IMR-90 (cell line): ENCODE data around the gene AGAP2. TPM values are rescaled to one million over a fixed set of nuclear protein-coding genes. Genes with fewer than 3 reads are reported as not detected.

ENCODE experiments used
- ATAC-seq: fragments of 200-7000 bp; cut with Tn5 transposase; 2 replicates; pipeline ENCODE4 v1.9.1; 2020; ENCODE audit warnings: low read depth, mild to moderate bottlenecking, moderate library complexity
- BruUV-seq: library from RNA; stranded (reverse); fragments of 400-500 nt; replicated peaks from 2 replicates; lab custom pipeline; 2021; lab: Mats Ljungman, UMichigan
- CTCF ChIA-PET: fragments of 300-600 bp; formaldehyde crosslinking; extraction: SDS; loops from one replicate; lab custom pipeline; 2021; ENCODE audit warnings: antibody characterized with exemption; lab: Yijun Ruan, JAX
- POLR2A ChIA-PET: fragments of 300-600 bp; sonication (Branson Sonifier 250); formaldehyde crosslinking; loops from one replicate; lab custom pipeline; 2022; ENCODE audit warnings: antibody characterized with exemption; ENCODE audit not compliant: unreplicated experiment; lab: Charles Lee
- DNase-seq: peaks from one replicate; pipeline ENCODE4 v3.0.0; 2013
- H2AFZ ChIP-seq: replicated peaks from 2 replicates; pipeline ENCODE3; 2013; ENCODE audit warnings: low read length, mild to moderate bottlenecking; ENCODE audit not compliant: poor library complexity
- H2AK5ac ChIP-seq: 2 replicates; pipeline ENCODE4 v1.6.1; 2013; ENCODE audit warnings: low read depth, low read length, inconsistent platforms
- H2AK9ac ChIP-seq: replicated peaks from 2 replicates; pipeline ENCODE3; 2013; ENCODE audit warnings: mild to moderate bottlenecking, low read depth, low read length, moderate library complexity; ENCODE audit not compliant: poor library complexity
- H2BK120ac ChIP-seq: 2 replicates; pipeline ENCODE4 v1.6.1; 2013; ENCODE audit warnings: low read depth, low read length, inconsistent platforms
- H2BK15ac ChIP-seq: 3 replicates; pipeline ENCODE4 v1.6.1; 2013; ENCODE audit warnings: low read depth, low read length, inconsistent platforms
- H2BK20ac ChIP-seq: 2 replicates; pipeline ENCODE4 v1.6.1; 2013; ENCODE audit warnings: low read depth, mild to moderate bottlenecking, inconsistent platforms, low read length, moderate library complexity
- H2BK5ac ChIP-seq: 2 replicates; pipeline ENCODE4 v1.6.1; 2013; ENCODE audit warnings: mild to moderate bottlenecking, low read depth, low read length, inconsistent platforms; ENCODE audit not compliant: poor library complexity, severe bottlenecking
- H3K14ac ChIP-seq: replicated peaks from 2 replicates; pipeline ENCODE4 v1.6.1; 2013; ENCODE audit warnings: low read depth, low read length, inconsistent platforms
- H3K18ac ChIP-seq: 2 replicates; pipeline ENCODE4 v1.6.1; 2013; ENCODE audit warnings: low read depth, low read length, control low read depth
- H3K23ac ChIP-seq: 2 replicates; pipeline ENCODE4 v1.6.1; 2013; ENCODE audit warnings: low read depth, low read length, inconsistent platforms
- H3K27ac ChIP-seq: 2 replicates; pipeline ENCODE4 v1.5.1; 2013; ENCODE audit warnings: mild to moderate bottlenecking, control low read depth, low read length; ENCODE audit not compliant: insufficient read depth
- H3K27me3 ChIP-seq: 2 replicates; pipeline ENCODE4 v1.6.1; 2013; ENCODE audit warnings: low read length; ENCODE audit not compliant: control insufficient read depth, insufficient read depth
- H3K36me3 ChIP-seq: 2 replicates; pipeline ENCODE4 v1.6.1; 2013; ENCODE audit warnings: low read length, mixed read lengths; ENCODE audit not compliant: control insufficient read depth, insufficient read depth
- H3K4ac ChIP-seq: 2 replicates; pipeline ENCODE4 v1.6.1; 2013; ENCODE audit warnings: low read depth, low read length, inconsistent platforms
- H3K4me1 ChIP-seq: 2 replicates; pipeline ENCODE4 v1.6.1; 2013; ENCODE audit warnings: low read length, mixed read lengths; ENCODE audit not compliant: control insufficient read depth, insufficient read depth
- H3K4me2 ChIP-seq: 2 replicates; pipeline ENCODE4 v1.6.1; 2013; ENCODE audit warnings: low read depth, mild to moderate bottlenecking, control low read depth, low read length, moderate library complexity
- H3K4me3 ChIP-seq: 2 replicates; pipeline ENCODE4 v1.5.1; 2013; ENCODE audit warnings: low read depth, mild to moderate bottlenecking, control low read depth, low read length, moderate library complexity; ENCODE audit not compliant: insufficient read depth
- H3K56ac ChIP-seq: 2 replicates; pipeline ENCODE4 v1.6.1; 2013; ENCODE audit warnings: low read length, inconsistent platforms; ENCODE audit not compliant: insufficient read depth; ENCODE audit errors: extremely low read depth
- H3K79me1 ChIP-seq, 2 experiments: 2 replicates each; pipeline ENCODE4 v1.6.1; 2013; ENCODE audit warnings: low read length in 2 of 2, inconsistent platforms in 1 of 2, low read depth in 1 of 2
- H3K9ac ChIP-seq: 2 replicates; pipeline ENCODE4 v1.6.1; 2013; ENCODE audit warnings: low read depth, low read length, control low read depth
- H3K9me1 ChIP-seq: 2 replicates; pipeline ENCODE4 v1.6.1; 2013; ENCODE audit warnings: low read length, inconsistent platforms; ENCODE audit not compliant: insufficient read depth
- H3K9me3 ChIP-seq: 2 replicates; pipeline ENCODE4 v1.6.1; 2013; ENCODE audit warnings: low read length; ENCODE audit not compliant: control insufficient read depth, insufficient read depth
- H4K20me1 ChIP-seq: 2 replicates; pipeline ENCODE4 v1.6.1; 2013; ENCODE audit warnings: low read length, inconsistent platforms; ENCODE audit not compliant: insufficient read depth
- H4K5ac ChIP-seq: 2 replicates; pipeline ENCODE4 v1.6.1; 2013; ENCODE audit warnings: mild to moderate bottlenecking, low read depth, low read length, control low read depth
- H4K8ac ChIP-seq, 2 experiments: 2 replicates each; pipeline ENCODE4 v1.6.1; 2013; ENCODE audit warnings: low read depth in 2 of 2, low read length in 2 of 2, control low read depth in 1 of 2, inconsistent platforms in 1 of 2
- H4K91ac ChIP-seq: 2 replicates; pipeline ENCODE4 v1.6.1; 2013; ENCODE audit warnings: low read depth, low read length, inconsistent platforms; ENCODE audit not compliant: insufficient read depth
- BHLHE40 ChIP-seq: fragments of 150-350 bp; IDR thresholded peaks from 2 replicates; pipeline ENCODE4 v1.6.1; 2016; ENCODE audit warnings: mild to moderate bottlenecking, low read depth, low read length
- CEBPB ChIP-seq: IDR thresholded peaks from 2 replicates; pipeline ENCODE4 v1.6.1; 2012; ENCODE audit warnings: low read depth, low read length, improper control_type of control experiment
- CHD1 ChIP-seq: IDR thresholded peaks from 2 replicates; pipeline ENCODE4 v1.6.1; 2012; ENCODE audit warnings: low read depth, low read length, improper control_type of control experiment
- FOS ChIP-seq: fragments of 150-350 bp; IDR thresholded peaks from 2 replicates; pipeline ENCODE4 v1.6.1; 2016; ENCODE audit warnings: low read depth, low read length
- MAFK ChIP-seq: IDR thresholded peaks from 2 replicates; pipeline ENCODE4 v1.6.1; 2012; ENCODE audit warnings: low read depth, low read length, improper control_type of control experiment
- MXI1 ChIP-seq: IDR thresholded peaks from 2 replicates; pipeline ENCODE4 v1.6.1; 2012; ENCODE audit warnings: low read depth, mild to moderate bottlenecking, low read length, moderate library complexity, borderline replicate concordance
- POLR2A ChIP-seq: IDR thresholded peaks from 2 replicates; pipeline ENCODE4 v1.6.1; 2012; ENCODE audit warnings: mild to moderate bottlenecking, low read depth, low read length
- RAD21 ChIP-seq: IDR thresholded peaks from 2 replicates; pipeline ENCODE4 v1.6.1; 2012; ENCODE audit warnings: low read length, improper control_type of control experiment
- RCOR1 ChIP-seq: IDR thresholded peaks from 2 replicates; pipeline ENCODE4 v1.6.1; 2012; ENCODE audit warnings: mild to moderate bottlenecking, low read length, improper control_type of control experiment; ENCODE audit not compliant: insufficient replicate concordance
- RFX5 ChIP-seq: IDR thresholded peaks from 2 replicates; pipeline ENCODE4 v1.8.0; 2012; ENCODE audit warnings: low read depth, mild to moderate bottlenecking, low read length, moderate library complexity
- SMC3 ChIP-seq: fragments of 150-350 bp; IDR thresholded peaks from 2 replicates; pipeline ENCODE4 v1.6.1; 2016; ENCODE audit warnings: low read depth, mild to moderate bottlenecking, antibody characterized with exemption, low read length, moderate library complexity
- WGBS, 2 experiments: methylation state at CpG; one replicate each; pipeline versions ENCODE4 v1.1.5 to v1.1.7; 2013; ENCODE audit warnings: missing lambda C conversion rate in 2 of 2; ENCODE audit not compliant: insufficient read length in 1 of 2; ENCODE audit errors: extremely low coverage in 2 of 2; 5-methylcytosine and 5-hydroxymethylcytosine counted together
- dilution Hi-C: fragments of 300-500 bp; cut with HindIII; formaldehyde crosslinking; loops from one replicate; pipeline ENCODE4 v1.14.3; 2018; ENCODE audit warnings: low sequenced_read_pairs; ENCODE audit not compliant: unreplicated experiment
- in situ Hi-C: fragments of 300-500 bp; cut with MboI; formaldehyde crosslinking; loops from 3 replicates; pipeline ENCODE4 v1.14.3; 2019; ENCODE audit warnings: low sequenced_read_pairs, inconsistent platforms, mixed read lengths
- intact Hi-C: fragments of 100-400 bp; cut with micrococcal nuclease; formaldehyde crosslinking; loops from 2 replicates; pipeline ENCODE4 v1.10.0; 2022
- polyA plus RNA-seq, 3 experiments: library from polyadenylated mRNA; depleted of rRNA; stranded (reverse); fragments of >200 nt; gene quantifications; 2 replicates each; pipeline ENCODE4 v1.2.3, GENCODE V29; 2012; ENCODE audit warnings: low replicate concordance in 1 of 3
- total RNA-seq: library from RNA; depleted of rRNA; stranded (reverse); fragments of >200 nt; gene quantifications from 2 replicates; pipeline ENCODE4 v1.2.3, GENCODE V29; 2012
- TF ChIP-seq, protein P1 (sequence below): conservative IDR thresholded peaks from 2 replicates; pipeline ENCODE4 v1.5.1; 2012; ENCODE audit warnings: mild to moderate bottlenecking, low read depth, low read length, improper control_type of control experiment
- TF ChIP-seq, protein P2 (sequence below): fragments of 150-350 bp; IDR thresholded peaks from 2 replicates; pipeline ENCODE4 v1.6.1; 2016; ENCODE audit warnings: low read depth, mild to moderate bottlenecking, low read length, moderate library complexity, borderline replicate concordance

The AGAP2 gene
- total and polyA plus RNA-seq, 2 of the 4 experiments (the other 2 are of a cell fraction): 0.03 to 0.18 TPM

DNA sequence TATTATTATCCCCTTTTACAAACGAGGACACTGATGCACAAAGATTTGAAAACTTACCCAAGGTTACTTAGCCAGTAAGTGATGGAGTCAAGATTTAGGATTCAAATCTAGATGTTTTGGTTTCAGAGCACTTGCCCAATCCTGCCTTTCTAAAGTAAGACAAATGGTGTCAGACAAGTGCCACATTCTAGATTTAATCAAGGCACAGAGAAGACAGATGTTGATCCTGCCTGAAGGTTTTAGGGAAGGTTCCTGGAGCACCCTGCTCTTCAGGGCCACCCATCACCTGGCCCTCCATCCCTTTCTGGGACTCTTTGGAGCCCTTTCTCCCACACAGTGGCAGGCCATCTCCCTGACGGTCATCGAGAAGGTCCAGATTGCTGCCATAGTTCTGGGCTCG lies 19.2 kb upstream of the AGAP2 start:
- no peak overlapping the region for H3K23ac ChIP-seq
- no peak overlapping the region for H4K8ac ChIP-seq
- CTCF ChIA-PET: no interaction called here
- no peak overlapping the region for H4K5ac ChIP-seq
- H3K9me1 ChIP-seq: peaks cover 4% of the 10 kb centered on the region
- H3K36me3 ChIP-seq: peaks cover 9% of the 10 kb centered on the region
- no peak overlapping the region for H2AK5ac ChIP-seq
- H3K4me1 ChIP-seq: peaks cover 3% of the 10 kb centered on the region; the same call in 1 of the 2 replicates
- 96% methylated on average over 3 of the region's 4 CpGs; no CpG with 5 or more reads in 1 of the 2 experiments for WGBS, 2 experiments
- DNase-seq (no peak), ATAC-seq (no peak)
- H4K20me1 ChIP-seq: no peaks in the 10 kb centered on the region; the same call in 1 of the 2 replicates
- no peak overlapping the region for H3K9ac ChIP-seq
- no peak overlapping the region for H3K14ac ChIP-seq
- H4K91ac ChIP-seq: no peak overlapping the region
- H2BK20ac ChIP-seq: no peak overlapping the region
- in situ Hi-C loops: no loop called here
- H3K27me3 ChIP-seq: peaks cover 13% of the 10 kb centered on the region
- H2BK120ac ChIP-seq: no peak overlapping the region
- H2BK5ac ChIP-seq: no peak overlapping the region
- H3K4me3 ChIP-seq: no peak overlapping the region
- no peak overlapping the region for H2BK15ac ChIP-seq
- no peak for TF ChIP-seq MAFK
- no peak for TF ChIP-seq FOS
- TF ChIP-seq, protein P1, sequence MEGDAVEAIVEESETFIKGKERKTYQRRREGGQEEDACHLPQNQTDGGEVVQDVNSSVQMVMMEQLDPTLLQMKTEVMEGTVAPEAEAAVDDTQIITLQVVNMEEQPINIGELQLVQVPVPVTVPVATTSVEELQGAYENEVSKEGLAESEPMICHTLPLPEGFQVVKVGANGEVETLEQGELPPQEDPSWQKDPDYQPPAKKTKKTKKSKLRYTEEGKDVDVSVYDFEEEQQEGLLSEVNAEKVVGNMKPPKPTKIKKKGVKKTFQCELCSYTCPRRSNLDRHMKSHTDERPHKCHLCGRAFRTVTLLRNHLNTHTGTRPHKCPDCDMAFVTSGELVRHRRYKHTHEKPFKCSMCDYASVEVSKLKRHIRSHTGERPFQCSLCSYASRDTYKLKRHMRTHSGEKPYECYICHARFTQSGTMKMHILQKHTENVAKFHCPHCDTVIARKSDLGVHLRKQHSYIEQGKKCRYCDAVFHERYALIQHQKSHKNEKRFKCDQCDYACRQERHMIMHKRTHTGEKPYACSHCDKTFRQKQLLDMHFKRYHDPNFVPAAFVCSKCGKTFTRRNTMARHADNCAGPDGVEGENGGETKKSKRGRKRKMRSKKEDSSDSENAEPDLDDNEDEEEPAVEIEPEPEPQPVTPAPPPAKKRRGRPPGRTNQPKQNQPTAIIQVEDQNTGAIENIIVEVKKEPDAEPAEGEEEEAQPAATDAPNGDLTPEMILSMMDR: no peak
- TF ChIP-seq, protein P2, sequence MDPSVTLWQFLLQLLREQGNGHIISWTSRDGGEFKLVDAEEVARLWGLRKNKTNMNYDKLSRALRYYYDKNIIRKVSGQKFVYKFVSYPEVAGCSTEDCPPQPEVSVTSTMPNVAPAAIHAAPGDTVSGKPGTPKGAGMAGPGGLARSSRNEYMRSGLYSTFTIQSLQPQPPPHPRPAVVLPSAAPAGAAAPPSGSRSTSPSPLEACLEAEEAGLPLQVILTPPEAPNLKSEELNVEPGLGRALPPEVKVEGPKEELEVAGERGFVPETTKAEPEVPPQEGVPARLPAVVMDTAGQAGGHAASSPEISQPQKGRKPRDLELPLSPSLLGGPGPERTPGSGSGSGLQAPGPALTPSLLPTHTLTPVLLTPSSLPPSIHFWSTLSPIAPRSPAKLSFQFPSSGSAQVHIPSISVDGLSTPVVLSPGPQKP: no peak
- no peak for TF ChIP-seq POLR2A
- no peak for TF ChIP-seq RFX5
- TF ChIP-seq RCOR1: no peak
- no peak for TF ChIP-seq CEBPB
- TF ChIP-seq SMC3: no peak
- no peak for TF ChIP-seq BHLHE40
- no peak for TF ChIP-seq RAD21
- TF ChIP-seq CHD1: no peak
- TF ChIP-seq MXI1: no peak
- POLR2A ChIA-PET: no interaction called here
- H3K9me3 ChIP-seq: no peaks in the 10 kb centered on the region
- no TSS peak for BruUV-seq
- H3K27ac ChIP-seq: no peak overlapping the region
- intact Hi-C loops: no loop called here
- H3K56ac ChIP-seq: no peak overlapping the region
- dilution Hi-C loops: no loop called here
- H3K4me2 ChIP-seq: no peak overlapping the region
- H3K4ac ChIP-seq: no peak overlapping the region
- no peak overlapping the region for H2AK9ac ChIP-seq
- 0 out of 4 replicates have a peak, but pooled peaks cover 0 to 3% of the 10 kb centered on the region in 2 experiments for H3K79me1 ChIP-seq
- no peak overlapping the region for H3K18ac ChIP-seq
- no peak overlapping the region for H2AFZ ChIP-seq
